Epithelial cell of esophagus (primary cell): ENCODE results near the gene RIIAD1.
A peak's percentile ranks its signal among the peaks of the same experiment; 100 is the strongest.

Experiments used
- DNase-seq: peaks from one replicate; pipeline ENCODE4 v3.0.0; 2010; ENCODE audit warnings: low read depth
- H3K4me3 ChIP-seq: 2 replicates; pipeline ENCODE4 v1.5.1; 2011; ENCODE audit warnings: mild to moderate bottlenecking, low read length, control low read depth
- TF ChIP-seq, protein P1 (sequence below): IDR thresholded peaks from 2 replicates; pipeline ENCODE4 v1.5.1; 2011; ENCODE audit warnings: low read depth, mild to moderate bottlenecking, low read length, control low read depth, inconsistent platforms; ENCODE audit not compliant: insufficient read depth; ENCODE audit errors: missing control alignments

Gene RIIAD1

DNA sequence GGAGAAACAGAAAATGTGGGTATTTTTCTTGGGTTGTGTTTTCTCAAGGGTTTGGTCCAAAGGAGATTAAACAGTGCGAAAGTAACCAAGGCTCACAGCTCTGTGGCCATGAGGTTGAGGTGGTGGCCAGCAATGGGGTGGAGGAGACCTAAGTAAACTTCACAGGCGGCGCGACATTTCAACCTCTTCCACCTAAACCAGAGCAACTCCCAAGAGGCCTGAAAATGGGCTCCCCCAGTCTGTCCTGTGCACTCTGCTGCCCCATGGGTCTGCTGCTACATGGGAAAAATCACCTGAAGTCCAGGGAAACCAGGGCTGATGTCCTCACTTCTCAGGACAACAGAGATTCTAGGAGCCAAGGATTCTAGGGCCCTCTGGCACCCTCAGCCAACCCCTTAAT lies 17.1 kb upstream of the RIIAD1 start:
- TF ChIP-seq, protein P1, sequence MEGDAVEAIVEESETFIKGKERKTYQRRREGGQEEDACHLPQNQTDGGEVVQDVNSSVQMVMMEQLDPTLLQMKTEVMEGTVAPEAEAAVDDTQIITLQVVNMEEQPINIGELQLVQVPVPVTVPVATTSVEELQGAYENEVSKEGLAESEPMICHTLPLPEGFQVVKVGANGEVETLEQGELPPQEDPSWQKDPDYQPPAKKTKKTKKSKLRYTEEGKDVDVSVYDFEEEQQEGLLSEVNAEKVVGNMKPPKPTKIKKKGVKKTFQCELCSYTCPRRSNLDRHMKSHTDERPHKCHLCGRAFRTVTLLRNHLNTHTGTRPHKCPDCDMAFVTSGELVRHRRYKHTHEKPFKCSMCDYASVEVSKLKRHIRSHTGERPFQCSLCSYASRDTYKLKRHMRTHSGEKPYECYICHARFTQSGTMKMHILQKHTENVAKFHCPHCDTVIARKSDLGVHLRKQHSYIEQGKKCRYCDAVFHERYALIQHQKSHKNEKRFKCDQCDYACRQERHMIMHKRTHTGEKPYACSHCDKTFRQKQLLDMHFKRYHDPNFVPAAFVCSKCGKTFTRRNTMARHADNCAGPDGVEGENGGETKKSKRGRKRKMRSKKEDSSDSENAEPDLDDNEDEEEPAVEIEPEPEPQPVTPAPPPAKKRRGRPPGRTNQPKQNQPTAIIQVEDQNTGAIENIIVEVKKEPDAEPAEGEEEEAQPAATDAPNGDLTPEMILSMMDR = no peak
- no peak for DNase-seq
- H3K4me3 ChIP-seq = no peak overlapping the region

DNA sequence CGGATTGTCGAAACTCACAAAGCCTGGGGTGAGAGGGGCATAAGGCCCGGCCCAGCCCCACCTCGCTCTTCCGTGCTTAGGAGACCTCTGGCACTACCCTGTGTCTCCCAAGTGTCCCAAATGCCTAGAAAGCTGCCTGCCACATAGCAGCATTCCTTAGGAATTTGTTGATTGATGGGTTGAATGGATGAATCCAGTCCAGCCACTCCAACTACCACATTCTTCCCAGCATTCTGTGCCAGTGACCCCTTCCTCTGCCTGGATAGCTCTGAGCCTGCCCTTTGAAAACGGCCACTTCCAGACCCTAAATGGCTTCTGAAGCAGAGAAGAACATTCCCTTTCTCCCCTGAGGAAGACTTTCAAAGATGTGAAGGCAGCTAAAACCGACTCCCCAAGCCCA lies 16.2 kb upstream of the RIIAD1 start:
- TF ChIP-seq, protein P1 = no peak
- H3K4me3 ChIP-seq = no peak overlapping the region
- no peak for DNase-seq

DNA sequence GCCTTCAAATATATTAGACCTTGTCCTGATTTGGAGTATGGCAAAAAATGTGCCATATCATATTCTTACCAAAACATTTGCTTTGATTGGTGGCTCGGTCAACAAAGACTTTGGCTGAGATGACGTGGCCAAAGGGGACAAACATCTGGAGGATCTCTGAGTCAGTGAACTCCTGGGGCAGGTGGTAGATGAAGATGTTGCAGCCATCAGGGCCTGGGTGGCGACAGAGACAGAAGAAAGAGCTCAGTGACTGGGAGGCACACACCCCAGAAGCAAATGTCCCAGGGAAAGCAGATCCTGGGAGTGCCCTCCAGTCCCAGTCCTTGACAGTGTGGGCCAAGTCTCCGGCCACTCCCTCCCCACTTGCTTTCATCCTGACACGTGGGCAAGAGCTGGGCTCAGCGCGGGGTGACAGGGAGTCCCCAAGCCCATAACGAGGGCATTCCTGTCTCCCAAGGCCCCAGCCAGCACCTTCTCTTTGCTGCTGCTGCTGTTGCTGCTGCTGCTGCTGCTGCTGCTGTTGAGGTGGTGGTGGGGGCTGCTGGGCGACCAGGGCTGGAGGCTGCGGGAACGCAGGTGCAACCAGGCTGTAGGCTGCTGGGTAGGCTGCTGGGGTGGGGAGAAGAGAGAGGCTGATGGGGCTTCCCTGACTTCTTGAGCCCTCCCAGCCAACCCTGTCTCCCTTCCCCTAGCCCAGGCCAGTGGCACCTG lies 15.4 kb upstream of the RIIAD1 start:
- DNase-seq = peak; percentile 13
- TF ChIP-seq, protein P1 = no peak
- H3K4me3 ChIP-seq = no peak overlapping the region

DNA sequence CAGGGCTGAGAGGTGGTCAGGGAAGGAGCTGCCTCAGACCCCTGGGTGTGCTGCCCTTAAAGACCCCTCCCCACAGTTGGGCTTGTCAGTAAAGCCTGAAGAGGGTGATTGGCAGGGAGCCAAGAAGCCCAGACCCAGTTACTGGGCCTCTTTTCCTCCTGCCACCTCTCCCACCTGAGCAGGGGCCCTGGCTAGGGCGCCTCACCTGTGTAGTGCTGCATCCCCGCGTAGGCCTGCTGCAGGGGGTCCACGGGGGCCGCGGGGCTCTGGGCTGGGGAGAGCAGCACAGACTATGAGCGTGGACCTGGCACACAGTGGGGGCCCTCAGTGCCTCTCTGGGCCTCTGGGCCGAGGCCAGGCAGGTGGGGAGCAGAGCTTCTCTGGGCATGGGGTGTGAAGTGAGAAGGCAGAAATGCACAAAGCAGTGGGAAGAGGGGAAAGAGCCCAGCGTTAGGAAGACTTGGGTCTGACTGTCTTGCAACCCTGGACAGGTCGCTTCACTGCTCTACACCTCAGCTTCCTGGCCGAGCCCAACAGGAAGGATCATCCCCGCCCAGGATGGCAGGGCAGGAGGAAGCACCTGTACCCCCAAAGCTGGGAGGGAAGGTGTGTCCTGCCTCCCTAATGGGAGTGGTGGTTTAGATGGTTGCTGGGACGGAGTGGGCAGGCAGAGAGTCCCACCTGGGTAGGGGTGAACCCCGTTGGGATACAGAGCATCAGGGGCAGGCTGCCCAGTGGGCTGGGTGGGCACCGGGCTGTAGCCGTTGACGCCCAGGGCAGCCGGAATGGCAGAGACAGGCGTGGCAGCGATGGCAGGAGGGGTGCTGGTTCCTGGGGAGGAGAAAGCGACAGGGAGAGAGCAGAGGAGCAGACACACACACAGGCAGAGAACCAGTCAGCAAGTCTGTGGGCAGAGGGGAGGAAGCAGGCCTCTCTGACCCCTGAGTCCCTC lies 14.6 kb upstream of the RIIAD1 start:
- TF ChIP-seq, protein P1 = no peak
- no peak overlapping the region for H3K4me3 ChIP-seq
- no peak for DNase-seq

DNA sequence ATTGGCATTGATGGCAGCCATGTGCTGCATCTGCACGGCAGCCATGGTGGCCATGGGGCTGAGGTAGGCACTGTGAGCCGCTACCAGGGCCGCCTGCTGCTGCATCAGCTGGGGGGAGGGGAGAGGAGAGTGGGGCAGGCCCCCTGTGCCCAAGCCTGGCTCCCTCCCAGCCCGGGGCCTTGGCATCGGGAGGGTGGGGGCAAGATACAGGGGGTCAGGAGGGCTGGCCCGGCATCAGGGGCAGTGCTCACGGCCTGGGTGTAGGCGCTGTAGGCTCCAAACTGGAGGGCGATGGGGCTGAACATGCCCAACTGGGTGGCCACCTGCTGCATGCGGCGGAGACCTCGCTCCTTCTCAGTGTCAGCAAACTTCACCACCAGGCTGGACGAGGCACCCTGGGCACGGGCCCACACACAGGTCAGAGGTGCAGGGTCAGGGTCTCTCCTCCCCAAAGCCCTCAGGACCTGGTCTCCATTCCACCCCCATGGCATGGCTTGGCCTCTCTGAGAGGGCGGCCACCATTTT lies 13.7 kb upstream of the RIIAD1 start:
- TF ChIP-seq, protein P1 = no peak
- no peak for DNase-seq
- no peak overlapping the region for H3K4me3 ChIP-seq

DNA sequence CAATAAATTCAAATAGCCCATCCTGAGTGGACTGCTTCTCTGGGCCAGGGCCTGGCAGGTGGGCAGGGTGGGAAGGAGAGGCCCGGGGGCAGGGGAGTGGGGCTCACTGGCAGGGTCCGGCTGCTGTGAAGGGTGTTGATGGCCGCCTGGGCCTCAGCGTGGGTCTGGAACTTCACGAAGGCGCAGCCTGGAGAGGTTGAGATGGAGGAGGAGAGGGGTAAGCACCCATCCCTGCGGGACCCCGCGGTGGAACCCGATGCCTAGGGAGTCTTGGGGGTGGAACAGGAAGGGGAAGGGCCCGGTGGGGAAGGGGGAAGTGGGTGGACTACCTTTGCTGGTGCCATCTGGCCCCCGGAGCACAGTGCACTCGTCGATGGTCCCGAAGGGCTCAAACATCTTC lies 12.4 kb upstream of the RIIAD1 start:
- TF ChIP-seq, protein P1 = no peak
- H3K4me3 ChIP-seq = no peak overlapping the region
- DNase-seq = no peak
